Adrenal gland (tissue), 5 donors: ENCODE data around the gene C1D.

Source experiments
- POLR2A ChIP-seq, 2 donors: fragments of 450-650 bp; IDR thresholded peaks; one replicate each; pipeline ENCODE4 v1.6.1; 2017; ENCODE audit warnings: antibody characterized with exemption in 2 of 2, mild to moderate bottlenecking in 2 of 2, moderate library complexity in 1 of 2
- TF ChIP-seq, protein P1 (sequence below), 6 experiments: fragments of 450-650 bp in 4 of 6; fragments of 200-600 bp in 2 of 6; sonication (generic) in 1 of 6; IDR thresholded peaks; 1 replicate in 5 of 6; 2 replicates in 1 of 6; pipeline versions ENCODE4 v1.5.1 to v1.8.0; 2016 to 2021; ENCODE audit warnings: antibody characterized with exemption in 6 of 6, mild to moderate bottlenecking in 2 of 6, moderate library complexity in 1 of 6
- donor health status: DM: no; HTN: no; CAD: no.

DNA sequence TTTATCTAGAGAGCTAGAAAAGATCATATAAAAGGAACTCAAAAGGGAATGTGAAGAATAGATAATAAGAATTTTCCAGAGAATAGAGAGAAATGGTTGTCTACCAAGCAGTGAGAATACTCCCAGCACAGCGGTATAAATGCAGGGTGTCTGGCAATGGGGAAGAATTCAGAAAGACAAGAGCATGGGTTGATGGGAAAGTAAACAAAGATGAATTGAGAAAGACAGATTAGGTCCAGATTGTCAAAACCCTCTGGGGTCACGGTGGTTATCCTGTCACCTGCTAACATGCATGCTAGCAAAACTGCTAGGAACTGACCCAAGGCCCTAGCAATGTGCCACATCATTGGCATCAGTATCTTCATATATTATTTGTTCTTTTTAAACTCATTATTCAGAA, 30.8 kb upstream of the C1D start:
- TF ChIP-seq, protein P1, sequence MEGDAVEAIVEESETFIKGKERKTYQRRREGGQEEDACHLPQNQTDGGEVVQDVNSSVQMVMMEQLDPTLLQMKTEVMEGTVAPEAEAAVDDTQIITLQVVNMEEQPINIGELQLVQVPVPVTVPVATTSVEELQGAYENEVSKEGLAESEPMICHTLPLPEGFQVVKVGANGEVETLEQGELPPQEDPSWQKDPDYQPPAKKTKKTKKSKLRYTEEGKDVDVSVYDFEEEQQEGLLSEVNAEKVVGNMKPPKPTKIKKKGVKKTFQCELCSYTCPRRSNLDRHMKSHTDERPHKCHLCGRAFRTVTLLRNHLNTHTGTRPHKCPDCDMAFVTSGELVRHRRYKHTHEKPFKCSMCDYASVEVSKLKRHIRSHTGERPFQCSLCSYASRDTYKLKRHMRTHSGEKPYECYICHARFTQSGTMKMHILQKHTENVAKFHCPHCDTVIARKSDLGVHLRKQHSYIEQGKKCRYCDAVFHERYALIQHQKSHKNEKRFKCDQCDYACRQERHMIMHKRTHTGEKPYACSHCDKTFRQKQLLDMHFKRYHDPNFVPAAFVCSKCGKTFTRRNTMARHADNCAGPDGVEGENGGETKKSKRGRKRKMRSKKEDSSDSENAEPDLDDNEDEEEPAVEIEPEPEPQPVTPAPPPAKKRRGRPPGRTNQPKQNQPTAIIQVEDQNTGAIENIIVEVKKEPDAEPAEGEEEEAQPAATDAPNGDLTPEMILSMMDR (IDR thresholded peaks at IDR 0.05): no peak
- TF ChIP-seq POLR2A (IDR thresholded peaks at IDR 0.05): no peak
